ENCODE results near the gene CCL8. TPM values are rescaled to one million over a fixed set of nuclear protein-coding genes. Genes with fewer than 3 reads are reported as not detected.

The CCL8 gene
- total RNA-seq, 1 donor from 2014 or later = not detected

- Mint-ChIP-seq H3K36me3 (ENCODE audit: insufficient read depth) (no peaks in the 10 kb centered on the region), H3K4me1 (ENCODE audit: low read depth) (no peaks in the 10 kb centered on the region), H3K27ac (no peak overlapping the region), H3K9me3 (ENCODE audit: low read depth) (no peaks in the 10 kb centered on the region), H3K4me3 (ENCODE audit: low read depth) (no peak overlapping the region), H3K27me3 (peaks cover 4% of the 10 kb centered on the region)
- no peak for TF ChIP-seq CTCF (IDR thresholded peaks at IDR 0.05; ENCODE audit: unreplicated experiment)
- DNase-seq (ENCODE audit: low spot score, unreplicated experiment) = no peak
Measured at GRCh38 chr17:34305061-34305460, 14.2 kb upstream of the CCL8 start.

DNA sequence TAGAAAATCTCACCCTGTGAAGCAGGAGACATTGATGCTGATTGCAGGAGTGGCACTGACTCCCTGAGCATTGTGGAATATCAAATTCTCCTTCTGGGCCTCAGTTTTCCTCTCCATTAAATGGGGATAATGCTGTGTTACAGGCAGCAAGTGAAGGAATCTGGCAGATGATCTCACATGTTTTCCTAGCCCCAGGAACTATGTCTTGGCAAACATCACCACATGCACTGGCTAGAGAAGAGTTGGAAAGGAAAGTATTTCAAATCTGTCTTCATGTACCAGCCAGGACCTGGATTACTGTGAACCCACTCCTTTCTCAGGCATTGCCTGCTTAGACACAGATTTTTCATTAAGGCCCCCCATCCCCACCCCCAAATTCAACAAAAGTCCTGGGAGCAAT lies 13.6 kb upstream of the CCL8 start:
- H3K4me1 Mint-ChIP-seq (ENCODE audit: low read depth) = no peaks in the 10 kb centered on the region
- H3K4me3 Mint-ChIP-seq (ENCODE audit: low read depth) = no peak overlapping the region
- no peaks in the 10 kb centered on the region for H3K36me3 Mint-ChIP-seq (ENCODE audit: insufficient read depth)
- no peak for DNase-seq (ENCODE audit: low spot score, unreplicated experiment)
- H3K27ac Mint-ChIP-seq = no peak overlapping the region
- H3K9me3 Mint-ChIP-seq (ENCODE audit: low read depth) = no peaks in the 10 kb centered on the region
- TF ChIP-seq CTCF (IDR thresholded peaks at IDR 0.05; ENCODE audit: unreplicated experiment) = no peak
- peaks cover 4% of the 10 kb centered on the region for H3K27me3 Mint-ChIP-seq

DNA sequence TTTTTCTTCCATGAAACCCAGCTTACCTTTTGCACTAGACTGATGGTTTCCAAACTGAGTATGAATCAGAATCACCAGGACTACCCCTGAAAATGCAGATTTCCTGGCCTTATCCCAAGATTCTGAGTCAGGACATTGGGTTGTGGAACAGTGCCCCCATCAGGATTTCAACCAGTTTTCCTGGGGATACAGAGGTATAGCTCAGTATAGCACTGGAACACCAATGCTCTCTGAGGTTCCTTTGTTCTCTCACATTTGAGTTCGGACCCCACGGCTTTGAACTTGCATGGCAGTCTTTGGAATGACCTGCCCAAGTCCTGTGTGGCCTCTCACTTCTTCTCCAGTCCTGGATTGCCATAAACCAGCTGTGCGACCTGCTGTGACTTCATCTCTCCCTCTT lies 12.8 kb upstream of the CCL8 start:
- Mint-ChIP-seq H3K4me1 (ENCODE audit: low read depth) (no peaks in the 10 kb centered on the region), H3K36me3 (ENCODE audit: insufficient read depth) (no peaks in the 10 kb centered on the region), H3K4me3 (ENCODE audit: low read depth) (no peak overlapping the region), H3K9me3 (ENCODE audit: low read depth) (no peaks in the 10 kb centered on the region), H3K27me3 (peaks cover 4% of the 10 kb centered on the region), H3K27ac (no peak overlapping the region)
- no peak for DNase-seq (ENCODE audit: low spot score, unreplicated experiment)
- TF ChIP-seq CTCF (IDR thresholded peaks at IDR 0.05; ENCODE audit: unreplicated experiment) = no peak

GRCh38 chr17:34307110-34307509 lies 12.1 kb upstream of the CCL8 start:
- no peak overlapping the region for H3K4me3 Mint-ChIP-seq (ENCODE audit: low read depth)
- no peaks in the 10 kb centered on the region for H3K9me3 Mint-ChIP-seq (ENCODE audit: low read depth)
- H3K27ac Mint-ChIP-seq = no peak overlapping the region
- DNase-seq (ENCODE audit: low spot score, unreplicated experiment) = no peak
- H3K4me1 Mint-ChIP-seq (ENCODE audit: low read depth) = no peaks in the 10 kb centered on the region
- TF ChIP-seq CTCF (IDR thresholded peaks at IDR 0.05; ENCODE audit: unreplicated experiment) = no peak
- H3K27me3 Mint-ChIP-seq = peaks cover 4% of the 10 kb centered on the region
- no peaks in the 10 kb centered on the region for H3K36me3 Mint-ChIP-seq (ENCODE audit: insufficient read depth)

GRCh38 chr17:34308371-34308770 lies 10.9 kb upstream of the CCL8 start:
- H3K36me3 Mint-ChIP-seq (ENCODE audit: insufficient read depth) = no peaks in the 10 kb centered on the region
- H3K27ac Mint-ChIP-seq = no peak overlapping the region
- DNase-seq (ENCODE audit: low spot score, unreplicated experiment) = no peak
- peaks cover 4% of the 10 kb centered on the region for H3K27me3 Mint-ChIP-seq
- H3K4me3 Mint-ChIP-seq (ENCODE audit: low read depth) = no peak overlapping the region
- TF ChIP-seq CTCF (IDR thresholded peaks at IDR 0.05; ENCODE audit: unreplicated experiment) = no peak
- H3K9me3 Mint-ChIP-seq (ENCODE audit: low read depth) = no peaks in the 10 kb centered on the region
- no peaks in the 10 kb centered on the region for H3K4me1 Mint-ChIP-seq (ENCODE audit: low read depth)
